A549 (cell line): Measurements from ENCODE around the gene RPL18. TPM values are rescaled to one million over a fixed set of nuclear protein-coding genes. Genes with fewer than 3 reads are reported as not detected.

ENCODE experiments used
- ATAC-seq, 2 experiments: fragments of 200-7000 bp in 1 of 2; fragments of >200 bp in 1 of 2; cut with Nextera tagmentation in 1 of 2; cut with Tn5 transposase in 1 of 2; 3 replicates each; pipeline versions ENCODE4 v1.8.0 to v1.9.1; 2018 to 2020; ENCODE audit warnings: mild to moderate bottlenecking in 1 of 2, moderate library complexity in 1 of 2
- CTCF ChIA-PET: fragments of 300-600 bp; sonication (Branson Sonifier 250); formaldehyde crosslinking; extraction: SDS; loops from one replicate; lab custom pipeline; 2021; ENCODE audit warnings: antibody characterized with exemption, inconsistent platforms; lab: Yijun Ruan, JAX
- POLR2A ChIA-PET: fragments of 350-600 bp; formaldehyde crosslinking; extraction: SDS; loops from one replicate; lab custom pipeline; 2021; ENCODE audit warnings: antibody characterized with exemption, inconsistent platforms; lab: Yijun Ruan, JAX
- DNase-seq, 2 experiments: peaks; one replicate each; pipeline versions ENCODE4 v3.0.0 to v3.0.0-alpha.2; 2011 to 2016; ENCODE audit warnings: low read depth in 1 of 2, low spot score in 1 of 2
- FAIRE-seq: peaks from 2 replicates; lab custom pipeline; 2011; peaks lifted over from hg19 to GRCh38; lab: Jason Lieb, UNC
- H3K27ac ChIP-seq, 2 experiments: fragments of >200 bp; sonication (Bioruptor Twin); formaldehyde crosslinking; 3 replicates each; pipeline ENCODE4 v1.5.1; 2016 to 2017
- H3K4me1 ChIP-seq: fragments of >200 bp; sonication (Bioruptor Twin); formaldehyde crosslinking; 3 replicates; pipeline ENCODE4 v1.6.1; 2016
- H3K4me2 ChIP-seq: fragments of >200 bp; sonication (Bioruptor Twin); formaldehyde crosslinking; 3 replicates; pipeline ENCODE4 v1.6.1; 2016
- H3K4me3 ChIP-seq: fragments of >200 bp; sonication (Bioruptor Twin); formaldehyde crosslinking; 3 replicates; pipeline ENCODE4 v1.5.1; 2016
- H3K9me3 ChIP-seq: fragments of >200 bp; sonication (Bioruptor Twin); formaldehyde crosslinking; 3 replicates; pipeline ENCODE4 v1.6.1; 2016
- CEBPB ChIP-seq, 2 experiments: fragments of >200 bp in 1 of 2; sonication (Bioruptor Twin) in 1 of 2; formaldehyde crosslinking in 1 of 2; IDR thresholded peaks; 2 replicates each; pipeline ENCODE4 v1.6.1; 2012 to 2016
- HDAC2 ChIP-seq: fragments of 200-600 bp; sonication (generic); IDR thresholded peaks from 2 replicates; pipeline ENCODE4 v1.6.1; 2016
- NPAS2 ChIP-seq: fragments of 250-450 bp; sonication (Bioruptor Pico); IDR thresholded peaks from 2 replicates; pipeline ENCODE4 v1.8.0; 2022; ENCODE audit warnings: mild to moderate bottlenecking, moderate library complexity, borderline replicate concordance
- PHF8 ChIP-seq: fragments of 200-600 bp; sonication (generic); IDR thresholded peaks from 2 replicates; pipeline ENCODE4 v1.6.1; 2016; ENCODE audit warnings: low read depth, mild to moderate bottlenecking, antibody characterized with exemption, moderate library complexity, borderline replicate concordance
- POLR2AphosphoS2 ChIP-seq: conservative IDR thresholded peaks from 2 replicates; pipeline ENCODE4 v1.6.1; 2012; ENCODE audit warnings: low read length, improper control_type of control experiment, inconsistent platforms
- RCOR1 ChIP-seq: fragments of 150-350 bp; IDR thresholded peaks from 2 replicates; pipeline ENCODE4 v1.6.1; 2014; ENCODE audit warnings: antibody characterized with exemption, low read length, low read depth
- RNF2 ChIP-seq: fragments of 200-600 bp; sonication (generic); IDR thresholded peaks from 2 replicates; pipeline ENCODE4 v1.6.1; 2016; ENCODE audit warnings: low read depth, mild to moderate bottlenecking, antibody characterized with exemption, moderate library complexity, borderline replicate concordance
- TFCP2L1 ChIP-seq: fragments of 250-450 bp; sonication (Bioruptor Pico); IDR thresholded peaks from 2 replicates; pipeline ENCODE4 v1.5.0; 2021; ENCODE audit warnings: mild to moderate bottlenecking
- ZNF302 ChIP-seq: fragments of 250-450 bp; sonication (Bioruptor Pico); IDR thresholded peaks from 2 replicates; pipeline ENCODE4 v1.9.0; 2021; ENCODE audit warnings: inconsistent platforms, mild to moderate bottlenecking, moderate library complexity
- WGBS: methylation state at CpG from one replicate; pipeline ENCODE4 v1.1.6; 2017; ENCODE audit errors: missing lambda C conversion rate; 5-methylcytosine and 5-hydroxymethylcytosine counted together
- polyA plus RNA-seq, 4 experiments: library from polyadenylated mRNA; depleted of rRNA in 3 of 4; stranded (reverse); fragments of >200 nt; fragmentation: RNase III in 1 of 4; extraction: RNeasy Plus Mini Kit Qiagen cat#74134 plus additional on column Dnase treatment in 1 of 4; gene quantifications; 2 replicates in 3 of 4; 3 replicates in 1 of 4; pipeline ENCODE4 v1.2.3, GENCODE V29; 2011 to 2017
- TF ChIP-seq, protein P1 (sequence below): IDR thresholded peaks from 2 replicates; pipeline ENCODE4 v1.6.1; 2012
- TF ChIP-seq, protein P2 (sequence below): IDR thresholded peaks from 2 replicates; pipeline ENCODE4 v1.6.1; 2012; ENCODE audit warnings: low read depth, borderline replicate concordance
- TF ChIP-seq, protein P3 (sequence below): fragments of 450-650 bp; IDR thresholded peaks from 2 replicates; pipeline ENCODE4 v1.6.1; 2014; ENCODE audit warnings: antibody characterized with exemption
- TF ChIP-seq, protein P4 (sequence below): fragments of 250-450 bp; sonication (Bioruptor Pico); IDR thresholded peaks from 2 replicates; pipeline ENCODE4 v1.5.0; 2020; ENCODE audit warnings: low read depth, mild to moderate bottlenecking, moderate library complexity
- TF ChIP-seq, protein P5 (sequence below): fragments of >200 bp; sonication (Bioruptor Twin); formaldehyde crosslinking; IDR thresholded peaks from 2 replicates; pipeline ENCODE4 v1.6.1; 2016
- TF ChIP-seq, protein P6 (sequence below): fragments of 200-600 bp; sonication (generic); IDR thresholded peaks from 2 replicates; pipeline ENCODE4 v1.6.1; 2016; ENCODE audit warnings: antibody characterized with exemption, mild to moderate bottlenecking, moderate library complexity

RPL18 gene
- polyA plus RNA-seq, 2 of the 4 experiments (the other 2 are of a cell fraction) = 1,780 to 2,696 TPM

DNA sequence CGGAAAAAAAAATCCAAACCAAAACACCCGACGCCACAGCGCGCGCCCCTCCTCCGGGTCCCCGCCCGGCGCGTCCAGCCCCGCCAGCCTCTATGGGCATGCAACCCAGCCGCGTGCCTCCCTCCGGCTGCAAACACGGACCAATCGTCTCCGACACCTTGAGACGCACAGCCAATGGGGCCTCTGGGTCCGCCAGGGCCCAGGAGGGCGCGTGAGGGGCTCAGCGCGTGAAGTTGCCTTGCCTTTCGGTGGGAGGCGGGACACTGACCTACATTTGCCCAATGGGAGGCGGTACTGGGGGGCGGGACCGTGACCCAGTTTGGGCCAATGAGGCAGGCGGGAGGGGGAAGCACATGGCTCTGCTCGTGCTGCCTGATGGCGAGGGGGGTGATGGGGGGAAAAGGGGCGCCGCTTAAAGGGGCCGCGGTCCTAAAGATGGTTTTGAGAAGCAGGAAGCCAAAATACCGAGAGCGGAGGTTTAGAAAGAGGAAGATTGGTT, 18.5 kb upstream of the RPL18 start (continued):
- TF ChIP-seq, protein P1, sequence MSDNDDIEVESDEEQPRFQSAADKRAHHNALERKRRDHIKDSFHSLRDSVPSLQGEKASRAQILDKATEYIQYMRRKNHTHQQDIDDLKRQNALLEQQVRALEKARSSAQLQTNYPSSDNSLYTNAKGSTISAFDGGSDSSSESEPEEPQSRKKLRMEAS = peak; percentile 100
- TF ChIP-seq, all 56 proteins: peak for 12

DNA sequence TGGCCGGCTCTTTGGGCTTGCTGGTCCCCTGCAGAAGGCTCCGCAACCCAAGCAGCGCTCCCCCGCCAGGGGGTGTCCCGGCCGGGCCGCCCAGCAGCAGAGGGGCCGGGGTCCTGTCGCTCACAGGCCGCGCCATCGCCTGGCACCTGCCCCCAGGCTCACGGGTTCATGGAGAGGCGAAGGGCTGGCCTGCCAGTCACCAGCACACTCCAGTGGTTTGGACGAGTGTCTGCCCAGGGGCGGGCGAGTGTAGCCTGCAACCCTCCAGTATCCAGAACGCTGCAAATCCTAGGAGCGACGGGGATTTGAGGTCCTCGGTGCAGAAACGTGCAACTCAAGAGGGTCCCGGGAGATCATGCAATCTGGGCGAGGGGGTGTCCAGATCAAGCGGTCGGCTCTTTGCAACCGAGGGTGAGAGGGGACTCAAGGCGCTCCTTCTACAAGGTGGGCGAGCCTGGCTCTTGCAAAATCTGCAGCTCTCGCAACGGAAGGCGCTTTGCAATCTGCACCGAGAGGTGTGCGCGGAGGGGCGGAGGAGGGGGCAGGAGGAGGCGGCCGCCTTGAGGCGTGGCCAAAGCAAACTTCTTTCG, 18.0 kb upstream of the RPL18 start, which contains the start of gene DBP:
DBP (minus strand) TSS at position 521 of the 590 bp plus-strand sequence; CDS start at position 136, 385 bp downstream.
- Histone ChIP-seq H3K4me3 (peak within 1 kb of the TSS; percentile 71), H3K4me2 (peak within 1 kb of the TSS; percentile 100)
- WGBS = 3% methylated on average over 31 of the region's 40 CpGs
- FAIRE-seq (no peak), DNase-seq (peak; percentile 79), ATAC-seq (peak; percentile 32 to 57)
- TF ChIP-seq RNF2 (0 out of 2 replicates have a peak, but pooled peaks have one; percentile 24), HDAC2 (0 out of 2 replicates have a peak, but pooled peaks have one; percentile 42), TFCP2L1 (CRISPR knock-in tag) (no peak), CEBPB (IDR thresholded peaks at IDR 0.05) (peak; percentile 47 to 75; a peak in 3 of 4 replicates), NPAS2 (CRISPR knock-in tag) (no peak), POLR2AphosphoS2 (no peak)
- TF ChIP-seq, protein P2, sequence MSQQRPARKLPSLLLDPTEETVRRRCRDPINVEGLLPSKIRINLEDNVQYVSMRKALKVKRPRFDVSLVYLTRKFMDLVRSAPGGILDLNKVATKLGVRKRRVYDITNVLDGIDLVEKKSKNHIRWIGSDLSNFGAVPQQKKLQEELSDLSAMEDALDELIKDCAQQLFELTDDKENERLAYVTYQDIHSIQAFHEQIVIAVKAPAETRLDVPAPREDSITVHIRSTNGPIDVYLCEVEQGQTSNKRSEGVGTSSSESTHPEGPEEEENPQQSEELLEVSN = no peak
- TF ChIP-seq, protein P3, sequence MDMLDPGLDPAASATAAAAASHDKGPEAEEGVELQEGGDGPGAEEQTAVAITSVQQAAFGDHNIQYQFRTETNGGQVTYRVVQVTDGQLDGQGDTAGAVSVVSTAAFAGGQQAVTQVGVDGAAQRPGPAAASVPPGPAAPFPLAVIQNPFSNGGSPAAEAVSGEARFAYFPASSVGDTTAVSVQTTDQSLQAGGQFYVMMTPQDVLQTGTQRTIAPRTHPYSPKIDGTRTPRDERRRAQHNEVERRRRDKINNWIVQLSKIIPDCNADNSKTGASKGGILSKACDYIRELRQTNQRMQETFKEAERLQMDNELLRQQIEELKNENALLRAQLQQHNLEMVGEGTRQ = no peak
- TF ChIP-seq, all 56 proteins: peak for 3
- Histone ChIP-seq H3K9me3 (no peaks in the 10 kb centered on the region), H3K4me1 (peaks cover 49% of the 10 kb centered on the region), H3K27ac (peak within 1 kb of the TSS; percentile 89 to 92)
- ChIA-PET POLR2A (interaction anchor here (1.3 to 1.4 kb wide), 2 partner anchors 9 to 18 kb away, joined by 3 to 5 read pairs; partner anchors contain the start of genes RPL18 and SPHK2), CTCF (interaction anchor here (0.8 to 1.2 kb wide), 2 partner anchors 12 to 20 kb away, joined by 3 read pairs; no protein-coding TSS in a partner anchor)

DNA sequence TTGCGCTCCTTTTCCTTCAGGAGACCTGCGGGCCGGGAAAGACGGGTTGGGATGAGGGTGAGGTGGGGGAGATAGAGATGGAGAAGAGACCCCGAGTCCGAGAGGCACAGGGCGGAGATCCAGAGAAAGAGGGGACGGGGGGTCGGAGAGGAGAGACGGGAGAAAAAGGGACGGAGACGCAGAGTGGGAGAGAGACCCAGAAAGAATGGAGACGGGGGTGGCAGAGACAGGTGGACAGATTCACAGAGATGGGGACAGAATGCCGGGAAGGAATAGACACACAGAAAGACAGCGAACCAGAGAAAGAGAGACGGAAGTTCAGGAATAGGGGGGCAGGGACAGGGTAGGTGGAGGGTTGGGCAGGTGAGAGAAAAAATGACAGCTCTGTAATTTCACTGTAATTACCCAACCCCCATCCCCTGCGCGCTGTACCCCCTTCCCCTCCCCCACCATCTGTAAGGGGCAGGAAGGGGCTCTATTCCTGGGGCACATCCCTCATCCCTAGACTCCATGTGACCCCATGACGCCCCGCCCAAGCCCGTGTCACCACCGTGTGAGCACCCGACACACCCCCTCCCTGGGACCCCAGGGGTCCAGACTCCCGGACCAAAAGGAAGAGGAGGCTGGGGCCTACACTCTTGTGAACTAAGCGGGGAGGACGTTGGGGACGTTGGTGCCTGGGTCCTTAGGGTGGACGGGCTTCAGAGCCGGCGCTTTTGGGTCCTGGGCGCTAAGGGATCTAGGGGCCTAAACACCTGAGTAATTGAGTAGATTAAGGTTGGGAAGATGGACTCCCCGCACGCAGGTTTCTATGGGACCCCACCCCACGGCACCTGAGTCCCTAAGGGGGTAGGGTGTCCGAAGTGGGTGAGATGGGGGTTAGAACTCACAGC, 17.2 kb upstream of the RPL18 start:
- CTCF ChIA-PET = interaction anchor here (0.8 kb wide), 1 partner anchor 12 kb away, joined by 3 read pairs; no protein-coding TSS in a partner anchor
- Histone ChIP-seq H3K9me3 (no peaks in the 10 kb centered on the region), H3K27ac (peak overlapping the region; percentile 86 to 92), H3K4me2 (peak overlapping the region; percentile 100), H3K4me3 (peak overlapping the region; percentile 71), H3K4me1 (peaks cover 55% of the 10 kb centered on the region)
- WGBS = 13% methylated on average over 34 of the region's 35 CpGs
- ATAC-seq (no peak), DNase-seq (no peak), FAIRE-seq (no peak)
- POLR2A ChIA-PET = interaction anchor here (1.3 to 1.4 kb wide), 2 partner anchors 8 to 17 kb away, joined by 3 to 5 read pairs; partner anchors contain the start of genes RPL18 and SPHK2
- TF ChIP-seq, protein P1 = 0 out of 2 replicates have a peak, but pooled peaks have one; percentile 2
- TF ChIP-seq PHF8 = peak; percentile 6; the same call in 1 of the 2 replicates
- no peak for TF ChIP-seq RCOR1

DNA sequence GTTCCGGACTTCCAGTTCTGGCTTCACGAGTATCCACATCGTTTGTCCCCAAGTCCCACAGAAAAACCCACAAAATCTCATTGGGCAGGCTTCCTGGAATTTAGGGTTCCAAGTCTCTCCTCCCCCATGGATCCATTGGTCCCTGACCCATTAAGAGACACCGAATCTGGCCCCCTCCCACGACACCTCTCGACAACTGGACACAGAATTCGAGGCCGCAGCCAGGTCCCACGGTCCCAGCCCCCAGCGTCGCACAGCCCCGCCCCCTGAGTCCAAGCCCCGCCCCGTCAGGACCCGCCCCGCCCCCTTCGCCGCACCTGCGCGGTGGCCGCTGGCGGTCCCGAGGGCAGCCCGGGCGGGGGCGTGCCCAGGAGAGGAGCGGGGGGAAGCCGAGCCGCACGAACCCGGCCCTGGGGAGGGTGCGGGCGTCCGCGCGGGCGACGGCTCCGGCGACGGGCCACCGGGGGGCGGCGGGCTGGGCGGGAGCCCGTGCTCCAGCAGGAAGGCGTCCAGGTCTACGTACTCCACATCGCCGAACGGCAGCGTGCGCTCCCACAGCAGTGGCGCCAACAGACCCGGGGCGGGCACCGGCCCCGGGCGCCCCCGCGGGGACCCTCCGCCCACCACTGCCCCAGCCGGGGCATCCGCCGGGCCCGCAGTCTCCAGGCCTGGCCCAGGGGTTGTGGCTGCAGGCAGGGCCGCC, 16.4 kb upstream of the RPL18 start:
- peak; percentile 5 to 13 for ATAC-seq
- peak overlapping the region; percentile 86 to 92 for H3K27ac ChIP-seq
- H3K4me1 ChIP-seq = peaks cover 55% of the 10 kb centered on the region
- WGBS = 6% methylated on average over 9 of the region's 67 CpGs
- H3K4me3 ChIP-seq = peak overlapping the region; percentile 71
- peak; percentile 73 to 74 for DNase-seq
- no peak for FAIRE-seq
- H3K4me2 ChIP-seq = peak overlapping the region; percentile 100
- POLR2A ChIA-PET = interaction anchor here (1.4 to 1.5 kb wide), 3 partner anchors 10 to 16 kb away, joined by 8 to 18 read pairs (median 9); partner anchors contain the start of genes CA11, RPL18 and SPHK2
- CTCF ChIA-PET = interaction anchor here (1.6 kb wide), 1 partner anchor 51 kb away, joined by 3 read pairs; no protein-coding TSS in a partner anchor
- no peaks in the 10 kb centered on the region for H3K9me3 ChIP-seq
- TF ChIP-seq, protein P4, sequence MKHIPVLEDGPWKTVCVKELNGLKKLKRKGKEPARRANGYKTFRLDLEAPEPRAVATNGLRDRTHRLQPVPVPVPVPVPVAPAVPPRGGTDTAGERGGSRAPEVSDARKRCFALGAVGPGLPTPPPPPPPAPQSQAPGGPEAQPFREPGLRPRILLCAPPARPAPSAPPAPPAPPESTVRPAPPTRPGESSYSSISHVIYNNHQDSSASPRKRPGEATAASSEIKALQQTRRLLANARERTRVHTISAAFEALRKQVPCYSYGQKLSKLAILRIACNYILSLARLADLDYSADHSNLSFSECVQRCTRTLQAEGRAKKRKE (CRISPR knock-in tag) = no peak
- TF ChIP-seq, protein P5, sequence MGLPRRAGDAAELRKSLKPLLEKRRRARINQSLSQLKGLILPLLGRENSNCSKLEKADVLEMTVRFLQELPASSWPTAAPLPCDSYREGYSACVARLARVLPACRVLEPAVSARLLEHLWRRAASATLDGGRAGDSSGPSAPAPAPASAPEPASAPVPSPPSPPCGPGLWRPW = no peak
- TF ChIP-seq, protein P2 = no peak
- TF ChIP-seq NPAS2 (CRISPR knock-in tag) = no peak
- TF ChIP-seq, protein P6, sequence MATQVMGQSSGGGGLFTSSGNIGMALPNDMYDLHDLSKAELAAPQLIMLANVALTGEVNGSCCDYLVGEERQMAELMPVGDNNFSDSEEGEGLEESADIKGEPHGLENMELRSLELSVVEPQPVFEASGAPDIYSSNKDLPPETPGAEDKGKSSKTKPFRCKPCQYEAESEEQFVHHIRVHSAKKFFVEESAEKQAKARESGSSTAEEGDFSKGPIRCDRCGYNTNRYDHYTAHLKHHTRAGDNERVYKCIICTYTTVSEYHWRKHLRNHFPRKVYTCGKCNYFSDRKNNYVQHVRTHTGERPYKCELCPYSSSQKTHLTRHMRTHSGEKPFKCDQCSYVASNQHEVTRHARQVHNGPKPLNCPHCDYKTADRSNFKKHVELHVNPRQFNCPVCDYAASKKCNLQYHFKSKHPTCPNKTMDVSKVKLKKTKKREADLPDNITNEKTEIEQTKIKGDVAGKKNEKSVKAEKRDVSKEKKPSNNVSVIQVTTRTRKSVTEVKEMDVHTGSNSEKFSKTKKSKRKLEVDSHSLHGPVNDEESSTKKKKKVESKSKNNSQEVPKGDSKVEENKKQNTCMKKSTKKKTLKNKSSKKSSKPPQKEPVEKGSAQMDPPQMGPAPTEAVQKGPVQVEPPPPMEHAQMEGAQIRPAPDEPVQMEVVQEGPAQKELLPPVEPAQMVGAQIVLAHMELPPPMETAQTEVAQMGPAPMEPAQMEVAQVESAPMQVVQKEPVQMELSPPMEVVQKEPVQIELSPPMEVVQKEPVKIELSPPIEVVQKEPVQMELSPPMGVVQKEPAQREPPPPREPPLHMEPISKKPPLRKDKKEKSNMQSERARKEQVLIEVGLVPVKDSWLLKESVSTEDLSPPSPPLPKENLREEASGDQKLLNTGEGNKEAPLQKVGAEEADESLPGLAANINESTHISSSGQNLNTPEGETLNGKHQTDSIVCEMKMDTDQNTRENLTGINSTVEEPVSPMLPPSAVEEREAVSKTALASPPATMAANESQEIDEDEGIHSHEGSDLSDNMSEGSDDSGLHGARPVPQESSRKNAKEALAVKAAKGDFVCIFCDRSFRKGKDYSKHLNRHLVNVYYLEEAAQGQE = no peak
- TF ChIP-seq ZNF302 (CRISPR knock-in tag) = no peak
